Neural cell (in vitro differentiated cells): ENCODE measurements around the gene TRIP6.

Source experiments
- EP300 ChIP-seq: fragments of 450-650 bp; conservative IDR thresholded peaks from 2 replicates; pipeline ENCODE4 v1.6.1; 2014; ENCODE audit warnings: antibody characterized with exemption, mild to moderate bottlenecking, moderate library complexity; ENCODE audit not compliant: poor library complexity, severe bottlenecking
- EZH2 ChIP-seq: fragments of 200-600, 300-800 bp; shearing (Covaris generic), sonication (generic); IDR thresholded peaks from 2 replicates; pipeline ENCODE4 v1.6.1; 2014; ENCODE audit warnings: antibody characterized with exemption, low read length, borderline replicate concordance, mild to moderate bottlenecking; ENCODE audit not compliant: insufficient read depth, poor library complexity, severe bottlenecking
- POLR2AphosphoS5 ChIP-seq: IDR thresholded peaks from 2 replicates; pipeline ENCODE4 v1.6.1; 2012
- TF ChIP-seq, protein P1 (sequence below): fragments of 450-650 bp; IDR thresholded peaks from 2 replicates; pipeline ENCODE4 v1.5.1; 2014; ENCODE audit warnings: antibody characterized with exemption, mild to moderate bottlenecking, moderate library complexity; ENCODE audit not compliant: poor library complexity, severe bottlenecking

DNA sequence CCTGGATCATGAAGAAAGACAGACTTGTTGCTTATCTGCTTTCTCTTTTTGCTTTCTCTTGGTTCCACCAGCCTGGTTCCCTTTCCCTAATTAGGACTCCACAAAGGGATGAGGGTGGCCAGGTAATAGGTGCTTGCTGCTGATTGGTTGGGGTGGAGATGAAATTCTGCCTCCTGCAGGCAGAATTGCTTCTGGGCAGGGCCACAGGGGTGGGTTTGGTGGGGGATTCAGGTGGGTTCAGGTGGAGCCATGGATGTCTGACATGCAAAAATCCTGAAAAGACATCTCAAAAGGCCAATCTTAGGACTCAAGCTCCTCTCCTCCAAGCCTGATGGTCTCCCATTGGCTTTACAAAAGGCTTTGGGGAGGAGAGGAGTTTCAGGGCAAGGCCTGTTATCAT is 53.9 kb downstream of the TRIP6 start:
- TF ChIP-seq EP300: no peak
- TF ChIP-seq POLR2AphosphoS5: no peak
- TF ChIP-seq, protein P1, sequence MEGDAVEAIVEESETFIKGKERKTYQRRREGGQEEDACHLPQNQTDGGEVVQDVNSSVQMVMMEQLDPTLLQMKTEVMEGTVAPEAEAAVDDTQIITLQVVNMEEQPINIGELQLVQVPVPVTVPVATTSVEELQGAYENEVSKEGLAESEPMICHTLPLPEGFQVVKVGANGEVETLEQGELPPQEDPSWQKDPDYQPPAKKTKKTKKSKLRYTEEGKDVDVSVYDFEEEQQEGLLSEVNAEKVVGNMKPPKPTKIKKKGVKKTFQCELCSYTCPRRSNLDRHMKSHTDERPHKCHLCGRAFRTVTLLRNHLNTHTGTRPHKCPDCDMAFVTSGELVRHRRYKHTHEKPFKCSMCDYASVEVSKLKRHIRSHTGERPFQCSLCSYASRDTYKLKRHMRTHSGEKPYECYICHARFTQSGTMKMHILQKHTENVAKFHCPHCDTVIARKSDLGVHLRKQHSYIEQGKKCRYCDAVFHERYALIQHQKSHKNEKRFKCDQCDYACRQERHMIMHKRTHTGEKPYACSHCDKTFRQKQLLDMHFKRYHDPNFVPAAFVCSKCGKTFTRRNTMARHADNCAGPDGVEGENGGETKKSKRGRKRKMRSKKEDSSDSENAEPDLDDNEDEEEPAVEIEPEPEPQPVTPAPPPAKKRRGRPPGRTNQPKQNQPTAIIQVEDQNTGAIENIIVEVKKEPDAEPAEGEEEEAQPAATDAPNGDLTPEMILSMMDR: no peak
- TF ChIP-seq EZH2: no peak
